Endothelial cell of umbilical vein (primary cell): ENCODE results near the gene RSKR. TPM values are rescaled to one million over a fixed set of nuclear protein-coding genes. Genes with fewer than 3 reads are reported as not detected.

Experiments
- BruUV-seq: library from RNA; stranded (reverse); fragments of 400-500 nt; replicated peaks from 2 replicates; lab custom pipeline; 2021; lab: Mats Ljungman, UMichigan
- CTCF ChIA-PET: fragments of 300-600, 350-600 bp; sonication (Branson Sonifier 250); formaldehyde crosslinking; loops from one replicate; lab custom pipeline; 2021; ENCODE audit warnings: antibody characterized with exemption, inconsistent platforms; lab: Charles Lee
- POLR2A ChIA-PET: fragments of 300-600, 350-600 bp; sonication (Branson Sonifier 250); formaldehyde crosslinking; loops from one replicate; lab custom pipeline; 2021; ENCODE audit warnings: antibody characterized with exemption, inconsistent platforms; lab: Charles Lee
- DNase-seq: peaks from one replicate; pipeline ENCODE4 v3.0.0-alpha.2; 2011; ENCODE audit warnings: low read depth, low spot score
- FAIRE-seq: peaks from 2 replicates; lab custom pipeline; 2011; peaks lifted over from hg19 to GRCh38; lab: Jason Lieb, UNC
- H2AFZ ChIP-seq: 2 replicates; pipeline ENCODE4 v1.6.0; 2012; ENCODE audit warnings: low read depth, low read length, control low read depth, inconsistent platforms
- H3K27ac ChIP-seq: 2 replicates; pipeline ENCODE4 v1.5.1; 2011; ENCODE audit warnings: low read depth, mild to moderate bottlenecking, control low read depth, low read length, moderate library complexity; ENCODE audit not compliant: insufficient read depth
- H3K27me3 ChIP-seq, 2 experiments: 2 replicates each; pipeline versions ENCODE4 v1.6.0 to v1.6.1; 2011; ENCODE audit warnings: low read length in 2 of 2, mixed read lengths in 1 of 2; ENCODE audit not compliant: control insufficient read depth in 2 of 2, insufficient read depth in 2 of 2
- H3K36me3 ChIP-seq, 2 experiments: 2 replicates in 1 of 2; 3 replicates in 1 of 2; pipeline ENCODE4 v1.5.1; 2011; ENCODE audit warnings: low read length in 2 of 2, mild to moderate bottlenecking in 1 of 2, moderate library complexity in 1 of 2; ENCODE audit not compliant: control insufficient read depth in 2 of 2, insufficient read depth in 2 of 2; ENCODE audit errors: extremely low read depth in 1 of 2
- H3K4me1 ChIP-seq: 3 replicates; pipeline ENCODE4 v1.5.1; 2011; ENCODE audit warnings: mild to moderate bottlenecking, low read length; ENCODE audit not compliant: control insufficient read depth, insufficient read depth; ENCODE audit errors: extremely low read depth
- H3K4me2 ChIP-seq: 2 replicates; pipeline ENCODE4 v1.6.1; 2011; ENCODE audit warnings: low read length, control low read depth, mixed read lengths; ENCODE audit not compliant: insufficient read depth
- H3K4me3 ChIP-seq, 3 experiments: fragments of 200-600 bp in 1 of 3; sonication (generic), shearing (Covaris generic) in 1 of 3; replicated peaks in 1 of 3; 2 replicates each; pipeline ENCODE4 v1.5.1; 2011 to 2016; ENCODE audit warnings: control low read depth in 3 of 3, low read length in 3 of 3, mild to moderate bottlenecking in 2 of 3, inconsistent platforms in 1 of 3, low read depth in 1 of 3, moderate library complexity in 1 of 3; ENCODE audit not compliant: insufficient read depth in 1 of 3
- H3K79me2 ChIP-seq: 2 replicates; pipeline ENCODE4 v1.6.0; 2012; ENCODE audit warnings: low read length, inconsistent platforms; ENCODE audit not compliant: control insufficient read depth, insufficient read depth
- H3K9ac ChIP-seq: replicated peaks from 2 replicates; pipeline ENCODE3; 2011; ENCODE audit warnings: low read length, control low read depth; ENCODE audit not compliant: insufficient read depth; ENCODE audit errors: extremely low read depth
- H3K9me1 ChIP-seq: replicated peaks from 3 replicates; pipeline ENCODE4 v1.6.0; 2011; ENCODE audit warnings: mild to moderate bottlenecking, low read length; ENCODE audit not compliant: control insufficient read depth, insufficient read depth; ENCODE audit errors: extremely low read depth
- H3K9me3 ChIP-seq: replicated peaks from 2 replicates; pipeline ENCODE4 v1.5.1; 2012; ENCODE audit warnings: low read length, inconsistent platforms; ENCODE audit not compliant: control insufficient read depth, insufficient read depth
- H4K20me1 ChIP-seq: replicated peaks from 2 replicates; pipeline ENCODE3; 2011; ENCODE audit warnings: mild to moderate bottlenecking, low read length; ENCODE audit not compliant: control insufficient read depth, insufficient read depth; ENCODE audit errors: extremely low read depth
- CTCF ChIP-seq, 2 donors: IDR thresholded peaks; 1 replicate in 1 of 2; 2 replicates in 1 of 2; pipeline ENCODE4 v1.5.1; 2011; ENCODE audit warnings: low read length in 2 of 2, mild to moderate bottlenecking in 2 of 2, moderate library complexity in 2 of 2, control low read depth in 1 of 2, inconsistent platforms in 1 of 2, low read depth in 1 of 2; ENCODE audit not compliant: insufficient read depth in 1 of 2; ENCODE audit errors: extremely low read depth in 1 of 2
- FOS ChIP-seq: IDR thresholded peaks from 2 replicates; pipeline ENCODE4 v1.6.1; 2011; ENCODE audit warnings: mild to moderate bottlenecking, low read length, moderate library complexity, borderline replicate concordance; ENCODE audit not compliant: insufficient read depth
- JUN ChIP-seq: IDR thresholded peaks from 2 replicates; pipeline ENCODE4 v1.6.1; 2011; ENCODE audit warnings: borderline replicate concordance, low read depth; ENCODE audit not compliant: insufficient read length, insufficient read depth
- dilution Hi-C: fragments of 300-500 bp; cut with MboI; formaldehyde crosslinking; loops from one replicate; pipeline ENCODE4 v1.15.0; 2019; ENCODE audit warnings: low sequenced_read_pairs; ENCODE audit not compliant: extremely low pct_ligation_motif_present
- intact Hi-C: fragments of 100-400 bp; cut with micrococcal nuclease; formaldehyde crosslinking; loops from one replicate; pipeline ENCODE4 v1.10.0; 2022
- polyA plus RNA-seq, 4 experiments: library from polyadenylated mRNA; depleted of rRNA in 3 of 4; stranded (reverse) in 3 of 4; unstranded in 1 of 4; fragments of >200 nt; gene quantifications; 2 replicates each; pipeline versions ENCODE4 v1.2.1 to v1.2.3, GENCODE V29; 2011 to 2012; ENCODE audit warnings: missing spikeins in 1 of 4
- total RNA-seq: library from RNA; stranded (reverse); gene quantifications from 2 replicates; pipeline ENCODE4 v1.2.3, GENCODE V29; 2021

RSKR gene
- total and polyA plus RNA-seq, 2 donors (not counting 3 experiments of a cell fraction or from before 2014, with no cell fraction given), result 10.0 to 19.9 TPM

GRCh38 chr17:28599311-28600184 is 14.4 kb downstream of the RSKR start:
- peak overlapping the region; percentile 94 for H3K9ac ChIP-seq
- H3K79me2 ChIP-seq, result peaks cover 14% of the 10 kb centered on the region
- H3K4me1 ChIP-seq, result peaks cover 18% of the 10 kb centered on the region
- DNase-seq (peak; percentile 87), FAIRE-seq (peak; percentile 91)
- peak overlapping the region; percentile 78 for H3K4me2 ChIP-seq
- no peaks in the 10 kb centered on the region for H3K9me1 ChIP-seq
- BruUV-seq, result TSS peak; percentile 92
- H3K27ac ChIP-seq, result peak overlapping the region; percentile 95
- dilution Hi-C loops, result no loop called here
- H3K4me3 ChIP-seq, result peak overlapping the region; percentile 61 to 90 (median 68)
- H2AFZ ChIP-seq, result peak overlapping the region; percentile 71
- TF ChIP-seq JUN (peak; percentile 55), CTCF (IDR thresholded peaks at IDR 0.05; ENCODE audit: extremely low read depth in 1 of 2, insufficient read depth in 1 of 2, low read depth in 1 of 2, low read length in 2 of 2) (no peak), FOS (peak; percentile 72)
- H4K20me1 ChIP-seq, result no peaks in the 10 kb centered on the region
- CTCF ChIA-PET, result interaction anchor here (0.9 to 3.8 kb wide), 3 partner anchors 10 to 50 kb away, joined by 5 to 41 read pairs (median 6); no protein-coding TSS in a partner anchor
- intact Hi-C loops, result loop anchor here (1.0 to 2.0 kb wide), 2 partner anchors 23 to 51 kb away; partner anchors contain the start of gene ALDOC
- no peaks in the 10 kb centered on the region for H3K27me3 ChIP-seq
- H3K9me3 ChIP-seq, result no peaks in the 10 kb centered on the region
- H3K36me3 ChIP-seq, result no peaks in the 10 kb centered on the region
- POLR2A ChIA-PET, result no interaction called here
